HG03432 (cell line): Measurements from ENCODE around the gene NKAIN2.

Source experiments
- ATAC-seq: cut with Tn5 transposase; IDR thresholded peaks from one replicate; pipeline ENCODE4 v1.9.1; 2021; ENCODE audit warnings: mild to moderate bottlenecking, moderate library complexity; ENCODE audit not compliant: unreplicated experiment

Gene NKAIN2

GRCh38 chr6:124470803-124471202 is 667.1 kb downstream of the NKAIN2 start:
- no peak for ATAC-seq

- ATAC-seq = no peak
Measured at GRCh38 chr6:124475176-124475575, 671.5 kb downstream of the NKAIN2 start.

DNA sequence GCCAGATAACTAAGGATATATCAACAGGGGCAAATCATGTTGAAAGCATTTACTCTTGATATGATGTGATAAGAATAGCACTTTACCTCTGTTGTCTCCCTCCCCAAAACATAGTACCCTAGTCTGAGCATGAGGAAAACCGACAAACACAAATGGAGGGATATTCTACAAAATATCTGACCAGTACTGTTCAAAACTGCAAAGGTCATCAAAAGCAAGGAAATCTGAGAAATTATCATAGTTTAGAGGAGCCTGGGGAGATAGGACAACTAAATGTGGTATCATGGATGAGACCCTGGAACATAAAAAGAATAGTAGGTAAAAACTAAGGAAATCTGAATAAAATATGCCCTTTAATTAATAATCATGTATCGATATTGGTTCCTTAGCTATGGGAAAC is 675.2 kb downstream of the NKAIN2 start:
- ATAC-seq = no peak

GRCh38 chr6:124479991-124480430 is 676.3 kb downstream of the NKAIN2 start:
- ATAC-seq = no peak

- ATAC-seq = no peak
Measured at GRCh38 chr6:124482071-124482491, 678.4 kb downstream of the NKAIN2 start.

- no peak for ATAC-seq
Measured at GRCh38 chr6:124487623-124488431, 684.2 kb downstream of the NKAIN2 start.

DNA sequence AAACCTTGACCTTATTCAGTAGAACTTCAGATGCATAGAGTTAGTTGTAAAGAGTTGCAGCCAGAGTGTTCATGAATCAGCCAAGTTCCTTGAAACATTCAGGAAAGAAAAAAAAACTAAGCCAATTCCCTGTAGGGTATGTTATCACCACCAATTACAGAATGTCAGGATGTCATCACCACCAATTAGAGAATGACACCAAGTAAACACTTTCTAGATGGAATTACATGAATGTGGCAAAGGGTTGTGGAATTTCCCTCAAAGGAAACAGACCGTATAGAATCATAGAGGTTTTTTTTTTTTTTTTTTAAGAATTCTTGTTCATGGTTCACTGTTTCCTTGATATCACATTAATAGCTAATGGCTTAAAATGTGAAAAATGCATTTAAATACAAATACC is 686.5 kb downstream of the NKAIN2 start:
- ATAC-seq = no peak

GRCh38 chr6:124493259-124493658 is 689.6 kb downstream of the NKAIN2 start:
- ATAC-seq = no peak

- ATAC-seq = no peak
Measured at GRCh38 chr6:124494956-124495664, 691.4 kb downstream of the NKAIN2 start.

- no peak for ATAC-seq
Measured at GRCh38 chr6:124495665-124496190, 692.1 kb downstream of the NKAIN2 start.

DNA sequence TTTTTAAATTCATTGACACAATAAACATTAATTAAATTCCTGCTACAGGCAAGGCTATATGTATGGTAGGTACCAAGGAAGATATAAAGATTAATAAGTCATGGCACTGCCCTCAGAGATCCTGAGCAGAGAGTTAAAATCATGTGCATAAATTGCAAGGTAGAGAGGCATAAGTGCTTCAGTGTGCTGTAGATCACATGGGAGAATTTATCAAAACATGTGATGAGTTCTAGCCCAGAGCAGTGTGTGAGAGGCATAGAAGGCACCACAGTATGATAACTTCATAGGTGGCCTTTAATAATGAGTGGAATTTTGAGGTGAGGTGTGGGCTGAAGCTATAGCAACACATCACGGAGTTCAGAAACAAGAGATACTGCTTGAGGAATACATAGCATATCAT is 692.7 kb downstream of the NKAIN2 start:
- no peak for ATAC-seq

DNA sequence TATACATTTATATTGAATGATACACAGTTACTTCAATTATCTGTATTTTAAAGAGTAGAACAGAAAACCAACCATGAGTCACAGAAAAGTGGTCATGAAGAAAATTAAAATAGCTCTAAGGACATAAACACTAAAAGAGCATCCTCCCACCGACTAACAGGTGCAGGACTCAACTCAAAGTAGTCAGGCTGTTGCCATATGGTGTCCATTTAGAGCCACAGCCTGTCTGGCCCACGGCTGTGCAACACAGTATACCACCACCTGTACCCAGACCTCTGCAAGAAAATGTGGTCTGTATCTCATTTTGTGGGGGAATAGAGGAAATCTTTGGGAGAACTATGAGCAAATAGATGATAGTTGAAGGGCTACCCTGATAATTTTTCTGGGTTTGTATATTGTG is 708.8 kb downstream of the NKAIN2 start:
- no peak for ATAC-seq

GRCh38 chr6:124517339-124517738 is 713.7 kb downstream of the NKAIN2 start:
- ATAC-seq = no peak

DNA sequence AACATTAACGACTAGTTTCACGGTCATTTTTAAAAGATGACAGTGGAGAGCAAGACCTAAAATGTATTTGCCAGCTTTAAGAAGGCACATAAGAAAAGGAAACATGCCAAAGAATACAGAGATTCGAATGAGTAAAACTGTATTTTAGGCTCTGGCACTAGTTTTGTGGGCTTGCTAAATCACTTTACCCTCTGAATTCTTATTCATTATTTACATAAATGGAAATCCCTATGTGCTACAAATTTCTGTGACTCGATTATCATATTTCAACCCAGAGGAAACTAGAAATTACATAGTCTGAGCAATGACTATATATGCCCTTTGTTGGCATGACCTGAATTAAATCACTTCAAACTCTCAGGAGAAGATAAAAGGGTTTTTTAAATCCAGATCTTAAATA is 716.8 kb downstream of the NKAIN2 start:
- no peak for ATAC-seq

- ATAC-seq = no peak
Measured at GRCh38 chr6:124522335-124522734, 718.7 kb downstream of the NKAIN2 start.

- ATAC-seq = no peak
Measured at GRCh38 chr6:124524491-124525200, 721.0 kb downstream of the NKAIN2 start.

- ATAC-seq = no peak
Measured at GRCh38 chr6:124530926-124531325, 727.3 kb downstream of the NKAIN2 start.

GRCh38 chr6:124535299-124535698 is 731.6 kb downstream of the NKAIN2 start:
- no peak for ATAC-seq

GRCh38 chr6:124535746-124536145 is 732.1 kb downstream of the NKAIN2 start:
- no peak for ATAC-seq

GRCh38 chr6:124536157-124536841 is 732.6 kb downstream of the NKAIN2 start:
- no peak for ATAC-seq

- no peak for ATAC-seq
Measured at GRCh38 chr6:124536842-124537191, 733.2 kb downstream of the NKAIN2 start.
